GM10248 (cell line): Measurements from ENCODE around the gene CTIF.
"Not testable (repeated sequence)": the region's sequence is repeated elsewhere in the genome, so short reads cannot be mapped to it uniquely, and the experiment has no call there.

Source experiments
- CTCF ChIA-PET: fragments of 300-600 bp; sonication (Branson Sonifier 250); formaldehyde crosslinking; extraction: SDS; loops from one replicate; lab custom pipeline; 2021; ENCODE audit warnings: antibody characterized with exemption; lab: Yijun Ruan, JAX
- POLR2A ChIA-PET: fragments of 350-650 bp; sonication (Branson Sonifier 250); formaldehyde crosslinking; extraction: SDS; loops from one replicate; lab custom pipeline; 2020; ENCODE audit warnings: antibody characterized with exemption; lab: Yijun Ruan, JAX
- DNase-seq: peaks from one replicate; pipeline ENCODE4 v3.0.0; 2012; ENCODE audit errors: extremely low spot score
- CTCF ChIP-seq: IDR thresholded peaks from 2 replicates; pipeline ENCODE4 v1.5.1; 2012; ENCODE audit warnings: mild to moderate bottlenecking, low read depth; ENCODE audit errors: extremely low read depth, missing control alignments, control extremely low read depth

CTIF gene

GRCh38 chr18:48811401-48811800, 272.6 kb downstream of the CTIF start:
- TF ChIP-seq CTCF = no peak
- POLR2A ChIA-PET = no interaction called here
- CTCF ChIA-PET = interaction anchor here (1.3 to 2.1 kb wide), 3 partner anchors 9 to 17 kb away, joined by 3 to 7 read pairs (median 5); no protein-coding TSS in a partner anchor
- DNase-seq = no peak

- DNase-seq, POLR2A ChIA-PET: not testable (repeated sequence)
- CTCF ChIA-PET = interaction anchor here (1.3 to 1.9 kb wide), 3 partner anchors 9 to 16 kb away, joined by 3 to 6 read pairs (median 5); no protein-coding TSS in a partner anchor
Observed at GRCh38 chr18:48811977-48812451, 273.2 kb downstream of the CTIF start.

- no peak for TF ChIP-seq CTCF
- POLR2A ChIA-PET = interaction anchor here (1.2 kb wide), 1 partner anchor 12 kb away, joined by 5 read pairs; no protein-coding TSS in a partner anchor
- no peak for DNase-seq
- CTCF ChIA-PET = interaction anchor here (0.7 to 3.4 kb wide), 4 partner anchors 11 to 37 kb away, joined by 3 to 23 read pairs (median 5); no protein-coding TSS in a partner anchor
Observed at GRCh38 chr18:48813321-48813720, 274.5 kb downstream of the CTIF start.

GRCh38 chr18:48813833-48814489, 275.1 kb downstream of the CTIF start:
- ChIA-PET POLR2A (interaction anchor here (0.6 to 2.0 kb wide), 3 partner anchors 13 to 646 kb away, joined by 4 to 8 read pairs (median 5); no protein-coding TSS in a partner anchor), CTCF (interaction anchor here (1.1 to 3.4 kb wide), 3 partner anchors 11 to 36 kb away, joined by 3 to 23 read pairs (median 6); no protein-coding TSS in a partner anchor)
- DNase-seq = no peak
- no peak for TF ChIP-seq CTCF

GRCh38 chr18:48814490-48815178, 275.8 kb downstream of the CTIF start:
- DNase-seq = no peak
- TF ChIP-seq CTCF = no peak
- POLR2A ChIA-PET = interaction anchor here (0.6 to 2.0 kb wide), 2 partner anchors 19 to 645 kb away, joined by 4 to 8 read pairs; no protein-coding TSS in a partner anchor
- CTCF ChIA-PET = interaction anchor here (1.4 to 3.4 kb wide), 2 partner anchors 12 to 17 kb away, joined by 4 to 23 read pairs; no protein-coding TSS in a partner anchor

- CTCF ChIA-PET = interaction anchor here (1.1 to 3.4 kb wide), 4 partner anchors 9 to 37 kb away, joined by 4 to 23 read pairs (median 7); no protein-coding TSS in a partner anchor
- no peak for TF ChIP-seq CTCF
- no peak for DNase-seq
- POLR2A ChIA-PET = interaction anchor here (2.0 kb wide), 1 partner anchor 19 kb away, joined by 4 read pairs; no protein-coding TSS in a partner anchor
Observed at GRCh38 chr18:48815179-48815515, 276.3 kb downstream of the CTIF start.
